ENCODE data around the gene ABCD3. TPM values are rescaled to one million over a fixed set of nuclear protein-coding genes. Genes with fewer than 3 reads are reported as not detected.

Gene ABCD3
- total RNA-seq, 1 donor = 30.4 TPM

DNA sequence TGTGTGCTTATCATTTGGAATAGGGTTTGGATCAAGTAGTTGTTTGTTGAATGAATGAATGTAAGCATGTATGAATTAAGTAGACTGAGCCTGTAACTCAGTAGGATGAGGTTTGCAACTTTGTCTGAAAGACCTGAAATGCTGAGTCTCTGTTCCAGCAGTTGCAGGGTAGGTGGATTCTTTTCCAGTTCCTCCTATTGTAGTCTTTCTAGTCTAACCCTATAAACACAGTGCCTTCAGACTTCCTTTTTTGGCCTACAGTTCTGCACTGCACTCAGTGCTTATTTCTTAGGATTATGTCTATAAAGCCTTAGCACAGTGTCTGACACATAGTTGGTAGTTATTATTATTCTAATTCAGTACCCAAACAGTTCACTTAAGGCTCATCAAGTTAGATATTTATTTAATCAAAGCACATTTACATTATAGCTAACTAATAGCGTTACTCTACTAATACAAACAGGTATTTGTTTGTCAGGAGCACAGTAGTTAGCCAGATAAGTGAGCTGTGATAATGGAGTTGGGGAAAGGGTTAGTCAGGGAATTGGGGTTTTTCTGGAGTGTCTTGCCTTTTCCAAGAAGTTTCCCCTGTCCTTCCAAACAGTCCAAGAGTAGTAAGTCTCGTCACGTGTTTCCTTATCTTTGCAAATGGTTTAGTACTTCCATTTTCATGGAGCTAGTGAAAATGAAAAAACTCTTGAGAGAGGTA, 45.0 kb downstream of the ABCD3 start:
- Histone ChIP-seq H3K9me3 (ENCODE audit: low read depth, low read length) (no peaks in the 10 kb centered on the region), H3K4me3 (ENCODE audit: insufficient read depth, low read length) (no peak overlapping the region), H3K36me3 (ENCODE audit: insufficient read depth, low read length) (peaks cover 10% of the 10 kb centered on the region), H3K79me2 (ENCODE audit: insufficient read depth, low read length) (no peaks in the 10 kb centered on the region), H3K27ac (ENCODE audit: low read depth, low read length) (no peak overlapping the region), H3K27me3 (ENCODE audit: insufficient read depth, low read length) (no peaks in the 10 kb centered on the region), H4K20me1 (ENCODE audit: insufficient read depth, low read length) (peaks cover 2% of the 10 kb centered on the region), H2AFZ (ENCODE audit: low read length) (no peak overlapping the region), H3K4me1 (ENCODE audit: insufficient read depth, low read length) (no peaks in the 10 kb centered on the region), H3K4me2 (ENCODE audit: insufficient read depth, low read length) (no peak overlapping the region)
- DNase-seq (ENCODE audit: insufficient read length, low spot score, missing footprints) = no peak
- TF ChIP-seq, protein P1, sequence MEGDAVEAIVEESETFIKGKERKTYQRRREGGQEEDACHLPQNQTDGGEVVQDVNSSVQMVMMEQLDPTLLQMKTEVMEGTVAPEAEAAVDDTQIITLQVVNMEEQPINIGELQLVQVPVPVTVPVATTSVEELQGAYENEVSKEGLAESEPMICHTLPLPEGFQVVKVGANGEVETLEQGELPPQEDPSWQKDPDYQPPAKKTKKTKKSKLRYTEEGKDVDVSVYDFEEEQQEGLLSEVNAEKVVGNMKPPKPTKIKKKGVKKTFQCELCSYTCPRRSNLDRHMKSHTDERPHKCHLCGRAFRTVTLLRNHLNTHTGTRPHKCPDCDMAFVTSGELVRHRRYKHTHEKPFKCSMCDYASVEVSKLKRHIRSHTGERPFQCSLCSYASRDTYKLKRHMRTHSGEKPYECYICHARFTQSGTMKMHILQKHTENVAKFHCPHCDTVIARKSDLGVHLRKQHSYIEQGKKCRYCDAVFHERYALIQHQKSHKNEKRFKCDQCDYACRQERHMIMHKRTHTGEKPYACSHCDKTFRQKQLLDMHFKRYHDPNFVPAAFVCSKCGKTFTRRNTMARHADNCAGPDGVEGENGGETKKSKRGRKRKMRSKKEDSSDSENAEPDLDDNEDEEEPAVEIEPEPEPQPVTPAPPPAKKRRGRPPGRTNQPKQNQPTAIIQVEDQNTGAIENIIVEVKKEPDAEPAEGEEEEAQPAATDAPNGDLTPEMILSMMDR (IDR thresholded peaks at IDR 0.05; ENCODE audit: extremely low read depth, low read depth, low read length) = no peak

GRCh38 chr1:94463765-94464330, 45.7 kb downstream of the ABCD3 start:
- TF ChIP-seq, protein P1 (IDR thresholded peaks at IDR 0.05; ENCODE audit: extremely low read depth, low read depth, low read length) = peak; percentile 72
- Histone ChIP-seq H3K79me2 (ENCODE audit: insufficient read depth, low read length) (no peaks in the 10 kb centered on the region), H3K36me3 (ENCODE audit: insufficient read depth, low read length) (peaks cover 10% of the 10 kb centered on the region), H3K27me3 (ENCODE audit: insufficient read depth, low read length) (no peaks in the 10 kb centered on the region), H4K20me1 (ENCODE audit: insufficient read depth, low read length) (peaks cover 2% of the 10 kb centered on the region), H3K9me3 (ENCODE audit: low read depth, low read length) (no peaks in the 10 kb centered on the region), H2AFZ (ENCODE audit: low read length) (no peak overlapping the region), H3K4me1 (ENCODE audit: insufficient read depth, low read length) (no peaks in the 10 kb centered on the region), H3K4me3 (ENCODE audit: insufficient read depth, low read length) (no peak overlapping the region), H3K27ac (ENCODE audit: low read depth, low read length) (no peak overlapping the region), H3K4me2 (ENCODE audit: insufficient read depth, low read length) (no peak overlapping the region)
- peak; percentile 23 for DNase-seq (ENCODE audit: insufficient read length, low spot score, missing footprints)

- Histone ChIP-seq H3K4me1 (ENCODE audit: insufficient read depth, low read length) (no peaks in the 10 kb centered on the region), H3K27me3 (ENCODE audit: insufficient read depth, low read length) (no peaks in the 10 kb centered on the region), H4K20me1 (ENCODE audit: insufficient read depth, low read length) (no peaks in the 10 kb centered on the region), H3K36me3 (ENCODE audit: insufficient read depth, low read length) (peaks cover 10% of the 10 kb centered on the region), H3K9me3 (ENCODE audit: low read depth, low read length) (no peaks in the 10 kb centered on the region), H3K4me2 (ENCODE audit: insufficient read depth, low read length) (no peak overlapping the region), H3K27ac (ENCODE audit: low read depth, low read length) (no peak overlapping the region), H3K79me2 (ENCODE audit: insufficient read depth, low read length) (no peaks in the 10 kb centered on the region), H3K4me3 (ENCODE audit: insufficient read depth, low read length) (no peak overlapping the region), H2AFZ (ENCODE audit: low read length) (no peak overlapping the region)
- TF ChIP-seq, protein P1 (IDR thresholded peaks at IDR 0.05; ENCODE audit: extremely low read depth, low read depth, low read length) = no peak
- DNase-seq (ENCODE audit: insufficient read length, low spot score, missing footprints) = no peak
Observed at GRCh38 chr1:94468708-94469107, 50.5 kb downstream of the ABCD3 start.

GRCh38 chr1:94471271-94471670, 53.1 kb downstream of the ABCD3 start:
- H3K4me2 ChIP-seq (ENCODE audit: insufficient read depth, low read length) = no peak overlapping the region
- no peak overlapping the region for H3K27ac ChIP-seq (ENCODE audit: low read depth, low read length)
- H2AFZ ChIP-seq (ENCODE audit: low read length) = no peak overlapping the region
- no peak overlapping the region for H3K4me3 ChIP-seq (ENCODE audit: insufficient read depth, low read length)
- H3K9me3 ChIP-seq (ENCODE audit: low read depth, low read length) = no peaks in the 10 kb centered on the region
- DNase-seq (ENCODE audit: insufficient read length, low spot score, missing footprints) = no peak
- TF ChIP-seq, protein P1 (IDR thresholded peaks at IDR 0.05; ENCODE audit: extremely low read depth, low read depth, low read length) = no peak
- H3K79me2 ChIP-seq (ENCODE audit: insufficient read depth, low read length) = no peaks in the 10 kb centered on the region
- no peaks in the 10 kb centered on the region for H3K4me1 ChIP-seq (ENCODE audit: insufficient read depth, low read length)
- no peaks in the 10 kb centered on the region for H3K27me3 ChIP-seq (ENCODE audit: insufficient read depth, low read length)
- no peaks in the 10 kb centered on the region for H4K20me1 ChIP-seq (ENCODE audit: insufficient read depth, low read length)
- no peaks in the 10 kb centered on the region for H3K36me3 ChIP-seq (ENCODE audit: insufficient read depth, low read length)
